Lower lobe of right lung (tissue), 2 donors: Measurements from ENCODE around the gene CALCR. TPM values are rescaled to one million over a fixed set of nuclear protein-coding genes. Genes with fewer than 3 reads are reported as not detected.

Experiments used
- ATAC-seq, 2 donors: fragments of 200-7000 bp; cut with Tn5 transposase; one replicate each; pipeline ENCODE4 v1.9.1; 2020 to 2022; ENCODE audit warnings: mild to moderate bottlenecking in 2 of 2, moderate library complexity in 2 of 2
- DNase-seq: peaks from one replicate; pipeline ENCODE4 v3.0.0-alpha.2; 2020
- H3K27ac ChIP-seq: fragments of 200-600 bp; one replicate; pipeline ENCODE4 v1.8.0; 2022
- H3K27me3 ChIP-seq: fragments of 200-600 bp; one replicate; pipeline ENCODE4 v1.8.0; 2022; ENCODE audit warnings: low read depth
- H3K36me3 ChIP-seq: fragments of 200-600 bp; one replicate; pipeline ENCODE4 v1.8.0; 2022; ENCODE audit warnings: mild to moderate bottlenecking
- H3K4me1 ChIP-seq: fragments of 200-600 bp; one replicate; pipeline ENCODE4 v1.8.0; 2022
- H3K4me3 ChIP-seq: fragments of 200-600 bp; one replicate; pipeline ENCODE4 v1.8.0; 2022; ENCODE audit warnings: mild to moderate bottlenecking
- H3K9me3 ChIP-seq: fragments of 200-600 bp; one replicate; pipeline ENCODE4 v1.8.0; 2022
- CTCF ChIP-seq: fragments of 200-600 bp; IDR thresholded peaks from one replicate; pipeline ENCODE4 v1.8.0; 2022; ENCODE audit warnings: antibody characterized with exemption, mild to moderate bottlenecking
- intact Hi-C: fragments of 100-400 bp; cut with DNase I; formaldehyde crosslinking; loops from one replicate; pipeline ENCODE4 v1.11.0; 2022
- total RNA-seq: library from RNA; stranded (reverse); fragmentation: NEBNext Ultra II Directional; extraction: Animal tissue kit (Norgen Biotek cat#: 25700); gene quantifications from one replicate; pipeline ENCODE4 v1.2.1, GENCODE V29; 2021
- donor health status: DM: no; HTN: yes; CAD: no; lungs with severe emphysema.

The CALCR gene
- total RNA-seq, 1 donor from 2014 or later: 0.24 TPM

GRCh38 chr7:93538061-93538460 is 36.5 kb downstream of the CALCR start:
- no peak overlapping the region for H3K27ac ChIP-seq
- TF ChIP-seq CTCF: no peak
- no peak for DNase-seq

GRCh38 chr7:93535616-93536015 is 38.9 kb downstream of the CALCR start:
- TF ChIP-seq CTCF: no peak
- Histone ChIP-seq H3K4me3 (no peak overlapping the region), H3K9me3 (no peaks in the 10 kb centered on the region), H3K27ac (no peak overlapping the region), H3K36me3 (no peaks in the 10 kb centered on the region), H3K4me1 (no peaks in the 10 kb centered on the region), H3K27me3 (no peaks in the 10 kb centered on the region)
- ATAC-seq: no peak
- no peak for DNase-seq
- intact Hi-C loops: no loop called here

More at GRCh38 chr7:93538061-93538460, 36.5 kb downstream of the CALCR start:
- Histone ChIP-seq H3K4me1 (no peaks in the 10 kb centered on the region), H3K9me3 (no peaks in the 10 kb centered on the region), H3K27me3 (no peaks in the 10 kb centered on the region), H3K4me3 (no peak overlapping the region), H3K36me3 (no peaks in the 10 kb centered on the region)
- no peak for ATAC-seq
- intact Hi-C loops: no loop called here

- Histone ChIP-seq H3K4me1 (no peaks in the 10 kb centered on the region), H3K9me3 (no peaks in the 10 kb centered on the region), H3K4me3 (no peak overlapping the region), H3K36me3 (no peaks in the 10 kb centered on the region), H3K27me3 (no peaks in the 10 kb centered on the region), H3K27ac (no peak overlapping the region)
- ATAC-seq (no peak), DNase-seq (no peak)
- no peak for TF ChIP-seq CTCF
- intact Hi-C loops: no loop called here
Measured at GRCh38 chr7:93530701-93531100, 43.8 kb downstream of the CALCR start.

GRCh38 chr7:93516834-93517233 is 57.7 kb downstream of the CALCR start:
- H3K9me3 ChIP-seq: no peaks in the 10 kb centered on the region
- no peaks in the 10 kb centered on the region for H3K27me3 ChIP-seq
- no peaks in the 10 kb centered on the region for H3K4me1 ChIP-seq
- intact Hi-C loops: no loop called here
- no peak for ATAC-seq
- no peak overlapping the region for H3K27ac ChIP-seq
- no peak for TF ChIP-seq CTCF
- H3K36me3 ChIP-seq: no peaks in the 10 kb centered on the region
- no peak overlapping the region for H3K4me3 ChIP-seq
- no peak for DNase-seq

- Histone ChIP-seq H3K9me3 (no peaks in the 10 kb centered on the region), H3K36me3 (no peaks in the 10 kb centered on the region), H3K4me1 (no peaks in the 10 kb centered on the region), H3K27me3 (no peaks in the 10 kb centered on the region), H3K27ac (no peak overlapping the region), H3K4me3 (no peak overlapping the region)
- DNase-seq: no peak
- ATAC-seq: no peak
- intact Hi-C loops: no loop called here
- TF ChIP-seq CTCF: no peak
Measured at GRCh38 chr7:93515144-93515543, 59.4 kb downstream of the CALCR start.

- Histone ChIP-seq H3K4me3 (no peak overlapping the region), H3K9me3 (no peaks in the 10 kb centered on the region), H3K27ac (no peak overlapping the region), H3K36me3 (no peaks in the 10 kb centered on the region), H3K27me3 (no peaks in the 10 kb centered on the region), H3K4me1 (no peaks in the 10 kb centered on the region)
- intact Hi-C loops: no loop called here
- ATAC-seq (no peak), DNase-seq (no peak)
- TF ChIP-seq CTCF: no peak
Measured at GRCh38 chr7:93509303-93509702, 65.2 kb downstream of the CALCR start.
